Neuronal stem cell (in vitro differentiated cells): ENCODE results near the gene DCTN3.

Experiments
- DNase-seq: peaks from one replicate; pipeline ENCODE4 v3.0.0-alpha.2; 2013; ENCODE audit warnings: low spot score
- H2AFZ ChIP-seq: one replicate; pipeline ENCODE4 v1.6.1; 2013; ENCODE audit warnings: mild to moderate bottlenecking, low read length, inconsistent platforms
- H2AK5ac ChIP-seq: 2 replicates; pipeline ENCODE4 v1.6.1; 2013; ENCODE audit warnings: low read depth, mild to moderate bottlenecking, inconsistent platforms, low read length, moderate library complexity, mixed read lengths
- H2BK120ac ChIP-seq: 2 replicates; pipeline ENCODE4 v1.6.1; 2013; ENCODE audit warnings: low read depth, mild to moderate bottlenecking, inconsistent platforms, low read length, moderate library complexity, mixed read lengths
- H2BK12ac ChIP-seq: one replicate; pipeline ENCODE4 v1.6.1; 2013; ENCODE audit warnings: low read length, inconsistent platforms
- H2BK15ac ChIP-seq: 2 replicates; pipeline ENCODE4 v1.6.1; 2013; ENCODE audit warnings: mild to moderate bottlenecking, low read length, inconsistent platforms, mixed read lengths
- H2BK5ac ChIP-seq: one replicate; pipeline ENCODE4 v1.6.1; 2013; ENCODE audit warnings: inconsistent platforms, mild to moderate bottlenecking, low read length, moderate library complexity
- H3K14ac ChIP-seq: one replicate; pipeline ENCODE4 v1.6.1; 2013; ENCODE audit warnings: low read length, inconsistent platforms
- H3K18ac ChIP-seq: 2 replicates; pipeline ENCODE4 v1.6.1; 2013; ENCODE audit warnings: low read length, inconsistent platforms
- H3K23ac ChIP-seq: 2 replicates; pipeline ENCODE4 v1.6.1; 2013; ENCODE audit warnings: low read depth, mild to moderate bottlenecking, mixed read lengths, low read length, inconsistent platforms; ENCODE audit not compliant: poor library complexity
- H3K27ac ChIP-seq: replicated peaks from 3 replicates; pipeline ENCODE4 v1.5.1; 2013; ENCODE audit warnings: low read length, inconsistent platforms
- H3K27me3 ChIP-seq, 3 experiments: 2 replicates each; pipeline ENCODE4 v1.6.1; 2013; ENCODE audit warnings: low read length in 3 of 3, mild to moderate bottlenecking in 2 of 3, inconsistent platforms in 1 of 3, low read depth in 1 of 3, mixed read lengths in 1 of 3, moderate library complexity in 1 of 3; ENCODE audit not compliant: control insufficient read depth in 3 of 3, insufficient read depth in 3 of 3
- H3K36me3 ChIP-seq, 2 donors: replicated peaks in 1 of 2; 2 replicates each; pipeline ENCODE4 v1.6.1; 2013; ENCODE audit warnings: low read length in 2 of 2; ENCODE audit not compliant: control insufficient read depth in 2 of 2, insufficient read depth in 2 of 2
- H3K4ac ChIP-seq: 2 replicates; pipeline ENCODE4 v1.6.1; 2013; ENCODE audit warnings: inconsistent platforms, mild to moderate bottlenecking, low read length, moderate library complexity
- H3K4me1 ChIP-seq, 2 donors: 1 replicate in 1 of 2; 2 replicates in 1 of 2; pipeline ENCODE4 v1.6.1; 2013; ENCODE audit warnings: low read length in 2 of 2, low read depth in 1 of 2; ENCODE audit not compliant: control insufficient read depth in 2 of 2, insufficient read depth in 1 of 2
- H3K4me2 ChIP-seq: one replicate; pipeline ENCODE4 v1.6.1; 2013; ENCODE audit warnings: mild to moderate bottlenecking, low read length, inconsistent platforms; ENCODE audit not compliant: insufficient read depth, poor library complexity, severe bottlenecking
- H3K4me3 ChIP-seq, 2 donors: 2 replicates each; pipeline ENCODE4 v1.5.1; 2013; ENCODE audit warnings: low read length in 2 of 2, mild to moderate bottlenecking in 2 of 2, inconsistent platforms in 1 of 2, moderate library complexity in 1 of 2
- H3K79me1 ChIP-seq: one replicate; pipeline ENCODE4 v1.6.1; 2013; ENCODE audit warnings: low read depth, mild to moderate bottlenecking, inconsistent platforms, low read length, moderate library complexity
- H3K9ac ChIP-seq: one replicate; pipeline ENCODE4 v1.6.1; 2013; ENCODE audit warnings: mild to moderate bottlenecking, low read depth, low read length, inconsistent platforms; ENCODE audit not compliant: poor library complexity
- H3K9me3 ChIP-seq, 2 donors: replicated peaks in 1 of 2; 2 replicates each; pipeline versions ENCODE3 to v1.6.1; 2013; ENCODE audit warnings: low read length in 2 of 2, mild to moderate bottlenecking in 2 of 2, inconsistent platforms in 1 of 2, low read depth in 1 of 2, mixed read lengths in 1 of 2, moderate library complexity in 1 of 2; ENCODE audit not compliant: control insufficient read depth in 2 of 2, insufficient read depth in 1 of 2
- H4K8ac ChIP-seq: one replicate; pipeline ENCODE4 v1.6.1; 2013; ENCODE audit warnings: low read depth, mild to moderate bottlenecking, inconsistent platforms, low read length, moderate library complexity
- H4K91ac ChIP-seq: one replicate; pipeline ENCODE4 v1.6.1; 2013; ENCODE audit warnings: low read length, low read depth, mild to moderate bottlenecking, inconsistent platforms; ENCODE audit not compliant: poor library complexity
- WGBS, 2 donors: extraction: QIAGEN DNeasy Blood & Tissue Kit; methylation state at CpG; one replicate each; pipeline ENCODE4 v1.1.7; 2013; ENCODE audit warnings: missing lambda C conversion rate in 2 of 2, mixed read lengths in 1 of 2; ENCODE audit not compliant: insufficient read length in 2 of 2, insufficient replicate concordance in 1 of 2; ENCODE audit errors: extremely low coverage in 2 of 2; 5-methylcytosine and 5-hydroxymethylcytosine counted together

Gene DCTN3

GRCh38 chr9:34611811-34612787 is 8.2 kb downstream of the DCTN3 start, which contains the start of gene RPP25L:
Gene RPP25L (minus strand): TSS chr9:34612097. CDS start chr9:34611296, 801 bp downstream.
- H3K14ac ChIP-seq, result peak within 1 kb of the TSS; percentile 50
- H3K18ac ChIP-seq, result peak within 1 kb of the TSS; percentile 98
- peak within 1 kb of the TSS; percentile 1 for H4K91ac ChIP-seq
- H3K4me1 ChIP-seq, result peaks cover 9 to 13% of the 10 kb centered on the region in 2 donors
- peak within 1 kb of the TSS; percentile 84 for H3K4me2 ChIP-seq
- no peaks in the 10 kb centered on the region for H3K27me3 ChIP-seq
- H3K23ac ChIP-seq, result peak within 1 kb of the TSS; percentile 59
- peak within 1 kb of the TSS; percentile 27 for H2BK12ac ChIP-seq
- no CpG with 5 or more reads among the region's 77 CpGs for WGBS, 2 donors
- H4K8ac ChIP-seq, result no peak within 1 kb of the TSS
- H3K27ac ChIP-seq, result peak within 1 kb of the TSS; percentile 82
- peak within 1 kb of the TSS; percentile 83 for H2BK5ac ChIP-seq
- H3K9me3 ChIP-seq, result no peaks in the 10 kb centered on the region
- H2BK120ac ChIP-seq, result peak within 1 kb of the TSS; percentile 11
- peaks cover 19 to 33% of the 10 kb centered on the region in 2 donors for H3K36me3 ChIP-seq
- peak within 1 kb of the TSS; percentile 6 for H2BK15ac ChIP-seq
- H2AK5ac ChIP-seq, result peak within 1 kb of the TSS; percentile 71
- DNase-seq, result peak; percentile 87
- H2AFZ ChIP-seq, result peak within 1 kb of the TSS; percentile 90
- H3K4me3 ChIP-seq, result peak within 1 kb of the TSS; percentile 73 to 90
- no peak within 1 kb of the TSS for H3K4ac ChIP-seq
- H3K79me1 ChIP-seq, result peaks cover 6% of the 10 kb centered on the region
- peak within 1 kb of the TSS; percentile 93 for H3K9ac ChIP-seq

GRCh38 chr9:34611251-34611810 is 9.0 kb downstream of the DCTN3 start:
- H4K91ac ChIP-seq, result peak overlapping the region; percentile 1
- peak overlapping the region; percentile 6 for H2BK15ac ChIP-seq
- peak overlapping the region; percentile 71 for H2AK5ac ChIP-seq
- H3K36me3 ChIP-seq, result peaks cover 16 to 25% of the 10 kb centered on the region in 2 donors
- H4K8ac ChIP-seq, result no peak overlapping the region
- H2BK12ac ChIP-seq, result peak overlapping the region; percentile 27
- H3K23ac ChIP-seq, result no peak overlapping the region
- peak overlapping the region; percentile 80 for H3K4me2 ChIP-seq
- peak overlapping the region; percentile 50 for H3K14ac ChIP-seq
- no peak overlapping the region for H3K4ac ChIP-seq
- H3K79me1 ChIP-seq, result peaks cover 6% of the 10 kb centered on the region
- H2BK120ac ChIP-seq, result peak overlapping the region; percentile 11
- peak overlapping the region; percentile 83 for H2BK5ac ChIP-seq
- H3K4me3 ChIP-seq, result peak overlapping the region; percentile 73 to 90
- H3K9me3 ChIP-seq, result no peaks in the 10 kb centered on the region
- DNase-seq, result no peak
- WGBS, 2 donors, result no CpG with 5 or more reads among the region's 10 CpGs
- H3K27me3 ChIP-seq, result peaks cover 0 to under 1% (median 0%) of the 10 kb centered on the region in 3 experiments
- peak overlapping the region; percentile 93 for H3K9ac ChIP-seq
- peak overlapping the region; percentile 90 for H2AFZ ChIP-seq
- peaks cover 9 to 13% of the 10 kb centered on the region in 2 donors for H3K4me1 ChIP-seq
- peak overlapping the region; percentile 98 for H3K18ac ChIP-seq
- H3K27ac ChIP-seq, result peak overlapping the region; percentile 38

- Histone ChIP-seq H3K9me3 (no peaks in the 10 kb centered on the region), H2BK5ac (peak overlapping the region; percentile 83), H2AK5ac (peak overlapping the region; percentile 71), H3K4me3 (peak overlapping the region in 1 of 2 donors; percentile 73), H3K23ac (no peak overlapping the region), H3K79me1 (peaks cover 6% of the 10 kb centered on the region), H2BK12ac (peak overlapping the region; percentile 27), H3K4me2 (peak overlapping the region; percentile 80), H3K18ac (peak overlapping the region; percentile 83), H3K27ac (no peak overlapping the region), H4K8ac (no peak overlapping the region), H4K91ac (no peak overlapping the region), H3K4ac (no peak overlapping the region), H3K14ac (peak overlapping the region; percentile 12), H3K36me3 (peaks cover 11 to 19% of the 10 kb centered on the region in 2 donors), H2BK120ac (peak overlapping the region; percentile 11), H2AFZ (no peak overlapping the region), H3K27me3 (peaks cover 0 to 8% (median 0%) of the 10 kb centered on the region in 3 experiments), H3K9ac (peak overlapping the region; percentile 93), H2BK15ac (peak overlapping the region; percentile 6), H3K4me1 (peaks cover 9 to 13% of the 10 kb centered on the region in 2 donors)
- DNase-seq, result no peak
- no CpG with 5 or more reads among the region's 20 CpGs for WGBS, 2 donors
Measured at GRCh38 chr9:34610434-34611206, 9.7 kb downstream of the DCTN3 start.
